ENCODE measurements around the gene TGFBR2.

TGFBR2 gene

GRCh38 chr3:30606301-30607031, at the start of gene TGFBR2:
TSS of gene TGFBR2 (plus strand) at chr3:30606601. CDS start at chr3:30606884, 283 bp downstream.
- peak; percentile 84 for DNase-seq (ENCODE audit: low read depth)

- no peak for DNase-seq (ENCODE audit: low read depth)
Observed at GRCh38 chr3:30557746-30558303, 48.6 kb upstream of the TGFBR2 start.

GRCh38 chr3:30563956-30564355, 42.4 kb upstream of the TGFBR2 start:
- no peak for DNase-seq (ENCODE audit: low read depth)

GRCh38 chr3:30567139-30567753, 39.2 kb upstream of the TGFBR2 start:
- DNase-seq (ENCODE audit: low read depth): no peak

- no peak for DNase-seq (ENCODE audit: low read depth)
Observed at GRCh38 chr3:30576946-30577345, 29.5 kb upstream of the TGFBR2 start.

GRCh38 chr3:30577788-30578187, 28.6 kb upstream of the TGFBR2 start:
- DNase-seq (ENCODE audit: low read depth): no peak

GRCh38 chr3:30578479-30578878, 27.9 kb upstream of the TGFBR2 start:
- DNase-seq (ENCODE audit: low read depth): no peak

- DNase-seq (ENCODE audit: low read depth): no peak
Observed at GRCh38 chr3:30578986-30579579, 27.3 kb upstream of the TGFBR2 start.

- DNase-seq (ENCODE audit: low read depth): no peak
Observed at GRCh38 chr3:30581067-30581585, 25.3 kb upstream of the TGFBR2 start.

- no peak for DNase-seq (ENCODE audit: low read depth)
Observed at GRCh38 chr3:30581982-30582381, 24.4 kb upstream of the TGFBR2 start.

- DNase-seq (ENCODE audit: low read depth): no peak
Observed at GRCh38 chr3:30583973-30584372, 22.4 kb upstream of the TGFBR2 start.

- DNase-seq (ENCODE audit: low read depth): no peak
Observed at GRCh38 chr3:30585654-30586053, 20.7 kb upstream of the TGFBR2 start.

GRCh38 chr3:30586096-30586805, 20.1 kb upstream of the TGFBR2 start:
- DNase-seq (ENCODE audit: low read depth): no peak

GRCh38 chr3:30586806-30587486, 19.5 kb upstream of the TGFBR2 start:
- DNase-seq (ENCODE audit: low read depth): no peak

GRCh38 chr3:30587904-30588303, 18.5 kb upstream of the TGFBR2 start:
- DNase-seq (ENCODE audit: low read depth): no peak

- DNase-seq (ENCODE audit: low read depth): no peak
Observed at GRCh38 chr3:30596152-30596551, 10.2 kb upstream of the TGFBR2 start.

GRCh38 chr3:30597131-30597768, 9.2 kb upstream of the TGFBR2 start:
- DNase-seq (ENCODE audit: low read depth): no peak

- DNase-seq (ENCODE audit: low read depth): no peak
Observed at GRCh38 chr3:30597769-30598134, 8.6 kb upstream of the TGFBR2 start.

- no peak for DNase-seq (ENCODE audit: low read depth)
Observed at GRCh38 chr3:30598668-30599545, 7.5 kb upstream of the TGFBR2 start.

- DNase-seq (ENCODE audit: low read depth): no peak
Observed at GRCh38 chr3:30600572-30600971, 5.8 kb upstream of the TGFBR2 start.

Data from activated T-cell treated with anti-CD3 and anti-CD28 coated beads for 48 hours (primary cell).